HCT116 (cell line): ENCODE data around the gene C4orf50.

Source experiments
- ATF3 ChIP-seq: IDR thresholded peaks from 2 replicates; pipeline ENCODE4 v1.6.1; 2012
- CTCF ChIP-seq, 3 experiments: fragments of 200-600 bp in 1 of 3; sonication (generic) in 1 of 3; IDR thresholded peaks in 2 of 3; conservative IDR thresholded peaks in 1 of 3; 2 replicates each; pipeline ENCODE4 v1.5.1; 2012 to 2017; ENCODE audit warnings: low read depth in 2 of 3, low read length in 2 of 3, antibody characterized with exemption in 1 of 3, borderline replicate concordance in 1 of 3, control low read depth in 1 of 3, mild to moderate bottlenecking in 1 of 3, mixed read lengths in 1 of 3, mixed run types in 1 of 3, moderate library complexity in 1 of 3; ENCODE audit not compliant: insufficient read depth in 1 of 3
- EGR1 ChIP-seq: IDR thresholded peaks from 2 replicates; pipeline ENCODE4 v1.6.1; 2012; ENCODE audit warnings: low read depth
- EZH2 ChIP-seq: fragments of 200-600 bp; sonication (generic); IDR thresholded peaks from 2 replicates; pipeline ENCODE4 v1.6.1; 2017; ENCODE audit warnings: antibody characterized with exemption, mixed run types
- EZH2phosphoT487 ChIP-seq: fragments of 200-600 bp; IDR thresholded peaks from 2 replicates; pipeline ENCODE4 v1.6.1; 2018; ENCODE audit warnings: antibody characterized with exemption, borderline replicate concordance
- JUND ChIP-seq: IDR thresholded peaks from 2 replicates; pipeline ENCODE4 v1.6.1; 2012
- POLR2A ChIP-seq: IDR thresholded peaks from 2 replicates; pipeline ENCODE4 v1.7.0; 2011; ENCODE audit warnings: borderline replicate concordance; ENCODE audit not compliant: insufficient read depth, insufficient read length; ENCODE audit errors: extremely low read depth
- POLR2AphosphoS5 ChIP-seq: IDR thresholded peaks from 2 replicates; pipeline ENCODE4 v1.6.1; 2011; ENCODE audit warnings: mild to moderate bottlenecking, low read depth, low read length, moderate library complexity
- RAD21 ChIP-seq: IDR thresholded peaks from 2 replicates; pipeline ENCODE4 v1.6.1; 2012; ENCODE audit warnings: low read depth, mild to moderate bottlenecking
- REST ChIP-seq: IDR thresholded peaks from 2 replicates; pipeline ENCODE4 v1.6.1; 2012; ENCODE audit warnings: low read depth
- SRF ChIP-seq: IDR thresholded peaks from 2 replicates; pipeline ENCODE4 v1.6.1; 2012; ENCODE audit warnings: low read depth
- TCF7L2 ChIP-seq: IDR thresholded peaks from 2 replicates; pipeline ENCODE4 v1.7.0; 2011; ENCODE audit warnings: borderline replicate concordance, inconsistent platforms; ENCODE audit not compliant: insufficient read depth, insufficient read length; ENCODE audit errors: extremely low read depth
- YY1 ChIP-seq: IDR thresholded peaks from 2 replicates; pipeline ENCODE4 v1.6.1; 2011; ENCODE audit warnings: low read length, low read depth, moderate library complexity, mild to moderate bottlenecking; ENCODE audit not compliant: insufficient replicate concordance; ENCODE audit errors: extremely low read depth
- ZNF274 ChIP-seq: fragments of 200-500 bp; sonication (Bioruptor generic); IDR thresholded peaks from 2 replicates; pipeline ENCODE4 v1.6.1; 2014; ENCODE audit warnings: mild to moderate bottlenecking, low read depth, low read length, inconsistent platforms

GRCh38 chr4:6012200-6012599 is 6.0 kb downstream of the C4orf50 start:
- no peak for TF ChIP-seq REST
- TF ChIP-seq EGR1: no peak
- no peak for TF ChIP-seq CTCF (IDR thresholded peaks at IDR 0.05 in 2 of 3, conservative IDR thresholded peaks at IDR 0.05 in 1 of 3; ENCODE audit: borderline replicate concordance in 1 of 3, insufficient read depth in 1 of 3, low read depth in 2 of 3, low read length in 2 of 3)
- no peak for TF ChIP-seq EZH2phosphoT487
- no peak for TF ChIP-seq RAD21
- TF ChIP-seq SRF: no peak
- no peak for TF ChIP-seq EZH2
- no peak for TF ChIP-seq POLR2A
- TF ChIP-seq YY1: no peak
- TF ChIP-seq POLR2AphosphoS5: no peak
- TF ChIP-seq JUND: no peak
- no peak for TF ChIP-seq TCF7L2
- TF ChIP-seq ATF3: no peak
- no peak for TF ChIP-seq ZNF274
